ENCODE data around the gene NOS1. TPM values are rescaled to one million over a fixed set of nuclear protein-coding genes. Genes with fewer than 3 reads are reported as not detected.

The NOS1 gene
- total and polyA plus RNA-seq, 12 donors: 0.01 to 2.8 (median 0.45) TPM; not detected in 1

DNA sequence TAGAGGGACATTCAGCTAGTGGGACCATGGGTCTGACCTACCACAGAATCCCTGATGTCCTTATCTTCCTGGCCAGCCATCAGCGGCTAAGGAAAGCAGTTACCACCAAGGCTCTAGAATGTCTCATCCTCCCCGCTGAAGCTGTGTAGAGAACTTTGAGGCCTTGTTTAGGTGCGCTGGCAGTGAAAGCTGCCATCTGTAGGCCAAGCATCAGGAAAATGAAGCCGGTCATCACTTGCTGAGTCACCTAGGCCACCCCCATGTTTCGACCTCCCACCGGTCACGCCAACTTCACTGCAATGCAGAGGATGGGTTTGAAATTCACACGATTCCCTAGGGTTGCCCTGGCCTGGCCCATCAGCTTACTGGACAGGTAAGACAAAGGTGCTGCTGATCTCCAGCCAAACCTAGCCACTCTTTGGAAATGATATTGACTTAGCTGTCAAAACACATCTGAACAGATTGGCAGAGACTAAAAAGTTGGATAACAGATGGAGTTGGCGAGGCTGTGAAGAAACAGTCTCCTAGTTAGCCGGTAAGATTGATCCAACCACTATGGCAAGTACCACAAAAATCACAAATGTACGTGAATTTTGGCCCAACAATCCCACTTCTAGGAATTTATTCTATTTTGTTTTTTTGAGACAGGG is 52.0 kb downstream of the NOS1 start:
- intact Hi-C loops (cut with DNase I): no loop called here
- no peaks in the 10 kb centered on the region for H3K9me3 ChIP-seq
- ATAC-seq (no peak), DNase-seq (no peak)
- 87 to 89% methylated on average over 11 of the region's 11 CpGs for WGBS, 2 donors
- peaks cover 0 to 4% (median 0%) of the 10 kb centered on the region in 7 donors for H3K27me3 ChIP-seq
- no peak overlapping the region for H3K27ac ChIP-seq
- no peaks in the 10 kb centered on the region for H3K4me1 ChIP-seq
- H3K4me3 ChIP-seq: no peak overlapping the region
- no peaks in the 10 kb centered on the region for H3K36me3 ChIP-seq
- TF ChIP-seq, protein P1, sequence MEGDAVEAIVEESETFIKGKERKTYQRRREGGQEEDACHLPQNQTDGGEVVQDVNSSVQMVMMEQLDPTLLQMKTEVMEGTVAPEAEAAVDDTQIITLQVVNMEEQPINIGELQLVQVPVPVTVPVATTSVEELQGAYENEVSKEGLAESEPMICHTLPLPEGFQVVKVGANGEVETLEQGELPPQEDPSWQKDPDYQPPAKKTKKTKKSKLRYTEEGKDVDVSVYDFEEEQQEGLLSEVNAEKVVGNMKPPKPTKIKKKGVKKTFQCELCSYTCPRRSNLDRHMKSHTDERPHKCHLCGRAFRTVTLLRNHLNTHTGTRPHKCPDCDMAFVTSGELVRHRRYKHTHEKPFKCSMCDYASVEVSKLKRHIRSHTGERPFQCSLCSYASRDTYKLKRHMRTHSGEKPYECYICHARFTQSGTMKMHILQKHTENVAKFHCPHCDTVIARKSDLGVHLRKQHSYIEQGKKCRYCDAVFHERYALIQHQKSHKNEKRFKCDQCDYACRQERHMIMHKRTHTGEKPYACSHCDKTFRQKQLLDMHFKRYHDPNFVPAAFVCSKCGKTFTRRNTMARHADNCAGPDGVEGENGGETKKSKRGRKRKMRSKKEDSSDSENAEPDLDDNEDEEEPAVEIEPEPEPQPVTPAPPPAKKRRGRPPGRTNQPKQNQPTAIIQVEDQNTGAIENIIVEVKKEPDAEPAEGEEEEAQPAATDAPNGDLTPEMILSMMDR (IDR thresholded peaks at IDR 0.05): no peak

DNA sequence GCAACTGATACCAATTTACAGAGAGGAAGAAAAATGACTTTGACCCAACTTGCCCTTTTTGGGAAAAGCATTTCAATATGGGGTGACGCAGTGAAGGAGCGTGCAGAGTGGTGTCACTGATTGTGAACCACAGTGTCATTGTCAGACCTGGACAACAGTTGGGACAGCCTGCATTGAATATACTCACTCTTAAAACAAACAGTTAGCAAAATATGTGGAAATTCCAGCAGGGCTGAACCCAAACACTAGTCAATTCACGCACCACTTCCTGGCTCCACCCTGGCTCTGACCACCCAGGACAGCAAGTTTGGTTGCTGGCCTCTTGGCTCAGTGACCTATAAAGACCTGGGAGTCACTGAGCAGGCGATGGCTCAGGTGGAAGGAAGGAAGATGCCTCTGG is 61.3 kb downstream of the NOS1 start:
- TF ChIP-seq, protein P1 (IDR thresholded peaks at IDR 0.05): no peak
- intact Hi-C loops (cut with DNase I): no loop called here
- no peak for DNase-seq
- 58 to 66% methylated on average over 4 of the region's 4 CpGs for WGBS, 2 donors
- H3K4me3 ChIP-seq: no peak overlapping the region
- H3K4me1 ChIP-seq: no peaks in the 10 kb centered on the region
- H3K9me3 ChIP-seq: no peaks in the 10 kb centered on the region
- H3K36me3 ChIP-seq: no peaks in the 10 kb centered on the region
- ATAC-seq: no peak
- no peak overlapping the region for H3K27ac ChIP-seq
- peaks cover 0 to 30% (median 4%) of the 10 kb centered on the region in 7 donors for H3K27me3 ChIP-seq

DNA sequence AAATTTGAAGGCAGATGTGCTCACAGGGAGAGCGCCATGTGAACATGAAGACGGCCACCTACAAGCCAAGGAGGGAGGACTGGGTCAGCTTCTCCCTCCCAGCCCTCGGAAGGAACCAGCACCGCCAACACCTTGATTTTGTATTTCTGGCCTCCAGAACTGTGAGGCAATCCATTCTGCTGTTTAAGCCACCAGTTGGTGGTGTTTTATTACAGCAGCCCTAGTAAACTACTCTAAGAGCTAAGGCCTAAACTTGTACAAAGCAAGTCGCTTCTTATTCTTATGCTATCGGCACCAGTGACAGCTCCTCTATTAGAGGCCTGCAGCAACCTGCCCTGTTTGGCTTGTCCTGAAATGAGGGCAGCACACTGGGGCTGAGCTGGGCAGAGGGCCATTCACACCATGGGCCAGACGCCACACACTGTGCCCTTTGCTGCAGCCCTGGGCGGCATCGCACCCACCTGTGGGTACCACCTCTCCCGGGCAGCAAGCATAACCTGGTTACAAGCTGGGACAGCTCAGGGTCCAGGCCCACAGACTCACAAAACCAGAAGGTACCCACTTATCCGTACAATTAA is 62.7 kb downstream of the NOS1 start:
- no peaks in the 10 kb centered on the region for H3K9me3 ChIP-seq
- peaks cover 0 to 27% (median 7%) of the 10 kb centered on the region in 7 donors for H3K27me3 ChIP-seq
- WGBS, 2 donors: 85 to 89% methylated on average over 11 of the region's 11 CpGs
- intact Hi-C loops (cut with DNase I): no loop called here
- no peak overlapping the region for H3K4me3 ChIP-seq
- TF ChIP-seq, protein P1 (IDR thresholded peaks at IDR 0.05): no peak
- no peak overlapping the region for H3K27ac ChIP-seq
- no peak for DNase-seq
- no peaks in the 10 kb centered on the region for H3K36me3 ChIP-seq
- ATAC-seq: no peak
- no peaks in the 10 kb centered on the region for H3K4me1 ChIP-seq

DNA sequence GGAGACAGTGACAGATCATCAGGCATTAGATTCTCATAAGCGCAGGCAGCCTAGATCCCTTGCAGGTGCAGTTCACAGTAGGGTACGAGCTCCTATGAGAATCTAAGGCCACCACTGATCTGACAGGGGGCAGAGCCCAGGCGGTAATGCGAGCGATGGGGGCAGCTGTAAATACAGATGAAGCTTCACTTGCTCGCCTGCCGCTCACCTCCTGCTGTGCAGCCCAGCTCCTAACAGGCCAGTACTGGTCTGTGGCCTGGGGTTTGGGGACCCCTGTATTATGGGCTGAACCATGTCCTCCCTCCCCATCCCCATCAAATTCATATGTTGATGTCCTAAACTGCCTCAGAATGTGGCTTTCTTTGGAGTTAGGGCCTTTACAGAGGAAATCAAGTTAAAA is 63.2 kb downstream of the NOS1 start:
- 89% methylated on average over 7 of the region's 7 CpGs for WGBS, 2 donors
- Histone ChIP-seq H3K9me3 (no peaks in the 10 kb centered on the region), H3K4me1 (no peaks in the 10 kb centered on the region), H3K27ac (no peak overlapping the region), H3K36me3 (no peaks in the 10 kb centered on the region), H3K27me3 (peaks cover 0 to 25% (median 7%) of the 10 kb centered on the region in 7 donors), H3K4me3 (no peak overlapping the region)
- ATAC-seq: no peak
- no peak for DNase-seq
- TF ChIP-seq, protein P1 (IDR thresholded peaks at IDR 0.05): no peak
- intact Hi-C loops (cut with DNase I): no loop called here
